Cardiac fibroblast (primary cell): ENCODE data around the gene EXOC2.
A peak's percentile ranks its signal among the peaks of the same experiment; 100 is the strongest.

Source experiments
- DNase-seq, 2 donors: peaks; one replicate each; pipeline versions ENCODE4 v3.0.0 to v3.0.0-alpha.2; 2010; ENCODE audit warnings: low read depth in 2 of 2
- H3K4me3 ChIP-seq, 2 donors: replicated peaks in 1 of 2; 1 replicate in 1 of 2; 2 replicates in 1 of 2; pipeline ENCODE4 v1.5.1; 2011; ENCODE audit warnings: low read depth in 2 of 2, low read length in 2 of 2, mild to moderate bottlenecking in 2 of 2, moderate library complexity in 1 of 2
- TF ChIP-seq, protein P1 (sequence below): IDR thresholded peaks from one replicate; pipeline ENCODE4 v1.5.1; 2011; ENCODE audit warnings: low read depth, mild to moderate bottlenecking, low read length, inconsistent platforms

Gene EXOC2, protein sequence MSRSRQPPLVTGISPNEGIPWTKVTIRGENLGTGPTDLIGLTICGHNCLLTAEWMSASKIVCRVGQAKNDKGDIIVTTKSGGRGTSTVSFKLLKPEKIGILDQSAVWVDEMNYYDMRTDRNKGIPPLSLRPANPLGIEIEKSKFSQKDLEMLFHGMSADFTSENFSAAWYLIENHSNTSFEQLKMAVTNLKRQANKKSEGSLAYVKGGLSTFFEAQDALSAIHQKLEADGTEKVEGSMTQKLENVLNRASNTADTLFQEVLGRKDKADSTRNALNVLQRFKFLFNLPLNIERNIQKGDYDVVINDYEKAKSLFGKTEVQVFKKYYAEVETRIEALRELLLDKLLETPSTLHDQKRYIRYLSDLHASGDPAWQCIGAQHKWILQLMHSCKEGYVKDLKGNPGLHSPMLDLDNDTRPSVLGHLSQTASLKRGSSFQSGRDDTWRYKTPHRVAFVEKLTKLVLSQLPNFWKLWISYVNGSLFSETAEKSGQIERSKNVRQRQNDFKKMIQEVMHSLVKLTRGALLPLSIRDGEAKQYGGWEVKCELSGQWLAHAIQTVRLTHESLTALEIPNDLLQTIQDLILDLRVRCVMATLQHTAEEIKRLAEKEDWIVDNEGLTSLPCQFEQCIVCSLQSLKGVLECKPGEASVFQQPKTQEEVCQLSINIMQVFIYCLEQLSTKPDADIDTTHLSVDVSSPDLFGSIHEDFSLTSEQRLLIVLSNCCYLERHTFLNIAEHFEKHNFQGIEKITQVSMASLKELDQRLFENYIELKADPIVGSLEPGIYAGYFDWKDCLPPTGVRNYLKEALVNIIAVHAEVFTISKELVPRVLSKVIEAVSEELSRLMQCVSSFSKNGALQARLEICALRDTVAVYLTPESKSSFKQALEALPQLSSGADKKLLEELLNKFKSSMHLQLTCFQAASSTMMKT

DNA sequence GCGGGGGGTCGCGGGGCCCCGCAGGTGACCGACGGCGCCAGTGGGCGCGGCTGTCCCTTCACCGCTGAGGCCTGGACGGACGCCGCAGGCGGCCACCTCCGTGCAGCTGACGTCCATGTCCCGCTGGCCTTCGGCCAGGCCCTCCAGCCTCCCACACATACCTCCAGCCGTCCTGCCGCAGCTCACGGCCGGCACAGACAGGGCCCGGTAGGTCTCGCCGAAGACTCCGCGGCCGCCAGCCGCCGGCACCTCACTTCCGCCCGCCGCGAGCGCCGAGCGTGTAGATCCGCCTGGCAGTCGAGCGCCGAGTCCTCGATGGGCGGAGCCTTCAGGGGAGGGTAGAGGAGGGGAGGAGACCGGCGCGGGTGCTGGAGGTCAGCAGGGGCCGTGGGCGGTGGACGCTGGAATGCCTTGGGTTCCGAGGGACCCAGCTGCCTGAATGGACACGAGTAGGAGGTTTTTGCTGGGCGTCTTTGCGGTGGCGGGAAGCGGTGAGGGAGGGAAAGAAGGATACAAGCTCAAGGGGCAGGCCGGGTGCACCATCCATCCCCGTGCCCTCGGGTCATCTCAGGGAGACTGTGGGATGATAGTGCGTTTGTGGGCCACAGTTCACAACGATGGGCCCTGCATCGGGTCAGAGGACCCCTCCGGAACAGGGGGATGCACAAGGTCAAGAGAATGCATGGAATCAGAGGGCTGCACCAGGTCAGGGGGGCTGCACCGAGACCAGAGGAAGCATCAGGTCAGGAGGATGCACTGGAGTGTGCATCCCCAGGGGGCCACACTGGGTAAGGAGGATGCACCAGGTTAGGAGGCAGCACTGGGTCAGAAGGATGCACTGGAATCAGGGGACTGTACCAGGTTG is at the start of gene EXOC2:
EXOC2 (minus strand) TSS at position 282 of the 865 bp plus-strand sequence. CDS start 55,321 bp downstream, outside the sequence.
- peak; percentile 79 to 85 for DNase-seq
- TF ChIP-seq, protein P1, sequence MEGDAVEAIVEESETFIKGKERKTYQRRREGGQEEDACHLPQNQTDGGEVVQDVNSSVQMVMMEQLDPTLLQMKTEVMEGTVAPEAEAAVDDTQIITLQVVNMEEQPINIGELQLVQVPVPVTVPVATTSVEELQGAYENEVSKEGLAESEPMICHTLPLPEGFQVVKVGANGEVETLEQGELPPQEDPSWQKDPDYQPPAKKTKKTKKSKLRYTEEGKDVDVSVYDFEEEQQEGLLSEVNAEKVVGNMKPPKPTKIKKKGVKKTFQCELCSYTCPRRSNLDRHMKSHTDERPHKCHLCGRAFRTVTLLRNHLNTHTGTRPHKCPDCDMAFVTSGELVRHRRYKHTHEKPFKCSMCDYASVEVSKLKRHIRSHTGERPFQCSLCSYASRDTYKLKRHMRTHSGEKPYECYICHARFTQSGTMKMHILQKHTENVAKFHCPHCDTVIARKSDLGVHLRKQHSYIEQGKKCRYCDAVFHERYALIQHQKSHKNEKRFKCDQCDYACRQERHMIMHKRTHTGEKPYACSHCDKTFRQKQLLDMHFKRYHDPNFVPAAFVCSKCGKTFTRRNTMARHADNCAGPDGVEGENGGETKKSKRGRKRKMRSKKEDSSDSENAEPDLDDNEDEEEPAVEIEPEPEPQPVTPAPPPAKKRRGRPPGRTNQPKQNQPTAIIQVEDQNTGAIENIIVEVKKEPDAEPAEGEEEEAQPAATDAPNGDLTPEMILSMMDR = no peak
- peak within 1 kb of the TSS; percentile 87 to 97 for H3K4me3 ChIP-seq

DNA sequence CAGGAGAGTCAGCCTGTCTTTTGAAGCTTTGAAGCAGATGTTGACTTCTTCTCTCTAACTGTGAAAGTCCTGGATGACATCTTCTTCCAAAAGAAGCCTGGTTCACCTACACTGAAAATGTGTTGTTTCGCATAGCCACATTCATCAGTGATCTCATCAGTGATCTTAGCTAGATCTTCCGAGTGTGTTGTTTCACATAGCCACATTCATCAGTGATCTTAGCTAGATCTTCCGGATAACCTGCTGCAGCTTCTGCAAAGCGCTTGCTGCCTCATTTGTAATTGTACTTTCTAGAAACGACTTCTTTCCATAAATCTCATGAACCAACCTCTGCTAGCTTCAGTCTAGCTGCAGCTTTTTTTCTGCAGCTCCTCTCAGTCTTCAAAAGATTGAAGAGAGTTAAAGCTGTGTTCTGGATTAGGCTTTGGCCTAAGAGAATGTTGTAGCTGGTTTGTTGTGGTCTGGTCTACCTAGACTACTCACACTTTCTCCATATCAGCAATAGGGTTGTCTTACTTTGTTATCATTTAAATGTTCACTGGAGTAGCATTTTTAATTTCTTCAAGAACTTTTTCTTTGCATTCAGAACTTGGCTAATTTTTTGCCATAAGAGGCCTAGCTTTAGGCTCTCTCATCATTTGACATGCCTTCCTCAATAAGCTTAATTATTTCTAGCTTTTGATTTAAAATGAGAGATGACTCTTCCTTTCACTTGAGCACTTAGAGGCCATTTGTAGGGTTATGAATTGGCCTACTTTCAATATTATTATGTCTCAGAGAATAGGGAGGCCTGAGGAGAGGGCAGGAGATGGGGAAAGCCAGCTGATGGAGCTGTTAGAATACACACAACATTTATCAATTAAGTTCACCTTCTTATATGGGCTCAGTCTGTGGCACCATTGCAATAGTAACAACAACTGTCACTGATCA is 48.7 kb upstream of the EXOC2 start:
- no peak for DNase-seq
- TF ChIP-seq, protein P1 = no peak
- no peak overlapping the region for H3K4me3 ChIP-seq

DNA sequence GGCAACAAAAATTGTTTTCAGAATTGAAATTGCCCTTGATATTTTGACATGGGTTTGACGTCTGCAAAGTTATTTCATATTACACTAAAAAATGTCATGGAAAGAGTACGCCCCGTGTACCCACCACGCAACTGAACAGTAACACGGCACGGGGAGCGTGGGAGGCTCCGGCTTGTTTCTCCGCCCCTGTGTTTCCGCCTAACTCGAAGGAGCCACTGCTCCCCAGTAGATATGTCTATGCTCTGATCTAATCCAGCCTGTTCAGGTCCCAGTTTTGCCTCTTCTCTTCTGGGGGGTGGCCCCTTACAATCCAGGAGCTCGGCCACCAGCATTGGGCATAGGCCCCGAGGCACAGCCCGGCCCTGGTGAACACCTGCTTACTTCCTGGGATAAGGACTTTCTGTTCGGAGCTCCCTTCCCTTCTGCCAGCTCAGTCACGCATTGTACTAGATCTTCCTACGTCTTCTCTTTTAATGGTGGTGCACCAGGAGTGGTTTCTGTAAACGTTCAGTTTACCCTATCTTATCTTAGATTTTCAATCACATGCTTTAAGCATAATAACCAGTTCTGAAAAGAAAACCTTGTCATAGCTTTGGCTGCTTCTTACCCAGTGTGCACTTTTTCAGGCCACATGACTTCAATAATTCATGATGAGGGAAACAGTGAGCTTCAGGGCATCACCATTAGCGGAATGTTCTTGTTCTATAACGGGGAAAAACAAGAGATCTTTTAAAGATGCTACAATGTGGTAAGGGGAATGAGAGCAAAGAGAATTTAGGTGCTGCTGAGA is 43.9 kb upstream of the EXOC2 start:
- DNase-seq = no peak
- TF ChIP-seq, protein P1 = no peak
- H3K4me3 ChIP-seq = no peak overlapping the region

DNA sequence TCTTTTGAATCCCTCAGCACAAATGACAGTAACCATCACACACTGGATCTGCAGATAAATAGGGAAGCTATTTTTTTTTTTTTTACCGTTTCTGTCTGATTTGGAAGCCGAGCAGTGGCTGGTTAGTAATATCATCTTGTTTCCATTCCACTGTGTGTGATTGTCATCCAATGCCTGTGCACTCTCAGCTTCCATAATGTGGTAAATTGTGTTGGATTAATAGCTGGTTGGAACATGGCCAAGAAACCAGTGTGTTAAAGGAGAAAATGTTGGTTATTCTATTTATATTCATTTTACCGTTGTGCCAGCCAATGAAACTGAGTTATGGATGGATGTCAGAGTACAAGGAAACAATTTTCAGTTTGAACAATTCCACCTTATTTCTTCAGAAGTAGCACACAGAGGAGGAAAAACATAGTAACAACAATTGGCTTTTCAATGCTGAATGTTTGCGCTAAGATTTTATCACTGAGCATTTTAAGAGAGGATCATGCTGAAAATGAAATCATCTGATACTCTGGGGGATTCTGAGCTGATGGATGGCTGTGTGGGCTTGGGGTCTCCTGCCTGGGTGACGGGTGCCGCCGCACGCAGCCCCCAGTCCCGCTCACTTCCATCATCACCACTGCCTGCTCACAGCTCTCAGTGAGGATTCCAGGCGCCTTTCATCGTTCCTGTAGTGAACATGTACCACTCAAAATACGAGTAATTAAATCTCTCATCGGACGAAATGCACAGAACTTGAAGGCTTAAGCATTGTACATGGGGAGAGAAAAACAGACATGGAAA is 40.7 kb upstream of the EXOC2 start:
- no peak for DNase-seq
- TF ChIP-seq, protein P1 = no peak
- H3K4me3 ChIP-seq = no peak overlapping the region

DNA sequence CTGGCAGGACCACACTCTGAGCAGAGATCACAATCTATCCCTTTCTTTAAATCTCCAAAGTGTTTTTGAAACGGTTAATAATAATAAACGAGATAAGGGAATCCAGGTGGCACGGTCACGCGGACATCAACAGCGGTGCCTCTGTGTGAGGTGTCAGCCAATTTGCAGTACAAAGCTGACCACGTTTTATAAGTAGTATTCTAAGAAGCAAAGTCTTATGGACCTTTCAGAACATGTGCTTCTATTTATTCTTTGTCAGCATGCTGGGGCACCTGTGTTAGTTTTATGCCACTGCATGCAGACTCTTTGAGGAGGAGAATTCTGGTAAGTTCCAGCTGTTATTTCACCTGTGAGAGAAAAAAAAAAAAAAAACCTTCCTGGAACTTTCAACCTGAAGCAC is 39.0 kb upstream of the EXOC2 start:
- TF ChIP-seq, protein P1 = no peak
- no peak overlapping the region for H3K4me3 ChIP-seq
- DNase-seq = no peak
